Measurements from ENCODE around the gene UCK2.

Gene UCK2

DNA sequence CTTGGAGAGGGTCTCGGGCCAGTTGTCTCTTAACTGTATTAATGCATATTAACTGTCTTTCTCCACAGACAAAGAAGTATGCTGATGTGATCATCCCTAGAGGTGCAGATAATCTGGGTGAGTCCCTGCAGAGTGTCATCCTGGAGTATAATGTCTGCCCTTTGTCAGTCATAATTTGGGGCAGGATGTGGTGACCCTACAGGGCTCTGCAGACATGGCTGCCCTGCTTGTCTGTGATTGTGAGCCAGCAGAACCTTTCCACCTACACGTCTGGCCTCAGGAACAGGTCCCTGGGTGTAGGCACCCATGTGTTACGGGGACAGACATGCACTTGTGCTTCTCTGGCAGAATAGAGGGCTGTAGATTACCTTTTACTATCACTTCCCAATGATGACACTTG lies 78.4 kb downstream of the UCK2 start:
- no peak for DNase-seq

DNA sequence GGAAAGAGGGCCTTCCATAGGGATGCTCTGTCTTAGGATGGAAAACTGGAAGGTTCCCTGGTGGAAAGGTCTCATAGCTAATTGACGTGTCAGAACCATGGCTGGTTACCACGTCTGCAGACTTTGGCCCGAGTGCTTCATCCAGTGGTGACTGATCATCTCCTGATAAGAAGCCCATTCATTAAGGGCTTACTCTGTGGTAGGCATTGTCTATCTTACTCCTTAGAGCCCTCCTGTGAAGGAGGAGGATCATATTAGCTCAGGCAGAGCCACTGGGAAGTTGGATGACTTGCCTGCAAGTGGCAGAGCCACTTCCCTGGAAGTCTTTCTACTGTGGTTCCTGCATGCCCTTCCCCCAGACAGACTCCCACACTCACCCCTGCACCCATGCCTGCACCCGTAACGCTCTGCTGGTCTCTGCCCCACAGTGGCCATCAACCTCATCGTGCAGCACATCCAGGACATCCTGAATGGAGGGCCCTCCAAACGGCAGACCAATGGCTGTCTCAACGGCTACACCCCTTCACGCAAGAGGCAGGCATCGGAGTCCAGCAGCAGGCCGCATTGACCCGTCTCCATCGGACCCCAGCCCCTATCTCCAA lies 79.9 kb downstream of the UCK2 start:
- DNase-seq: no peak

DNA sequence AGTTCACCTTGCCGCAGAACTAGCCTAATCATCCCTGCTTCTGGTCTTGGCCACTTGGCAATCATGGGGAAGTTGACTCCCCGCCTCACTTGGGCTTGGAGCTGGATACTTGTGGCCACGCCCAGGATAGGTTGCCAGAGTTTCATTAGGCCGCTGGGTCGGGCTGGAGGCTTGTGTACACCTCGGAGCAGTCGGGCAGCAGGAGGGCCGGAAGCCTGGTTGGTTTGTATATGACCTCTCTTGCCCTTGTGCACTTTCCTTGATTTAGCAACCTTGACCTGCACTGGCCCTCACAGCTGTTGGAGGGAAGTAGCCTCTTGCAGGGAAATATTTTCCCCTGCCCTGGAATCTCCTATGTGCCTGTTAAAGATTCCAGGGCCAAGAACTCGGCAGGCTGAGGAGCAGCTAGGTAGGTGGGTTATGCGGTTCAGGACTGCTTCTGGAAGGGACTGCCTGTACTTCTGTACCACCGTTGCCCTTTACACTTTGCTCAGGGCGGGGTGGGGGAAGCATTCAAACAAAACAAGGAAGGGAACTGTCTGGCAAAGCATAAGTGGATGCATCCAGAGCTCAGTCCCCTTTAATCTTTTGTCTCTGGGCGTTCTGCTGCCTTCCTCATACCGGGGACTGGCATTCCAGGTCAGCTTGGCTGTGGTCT lies 83.5 kb downstream of the UCK2 start:
- no peak for DNase-seq

DNA sequence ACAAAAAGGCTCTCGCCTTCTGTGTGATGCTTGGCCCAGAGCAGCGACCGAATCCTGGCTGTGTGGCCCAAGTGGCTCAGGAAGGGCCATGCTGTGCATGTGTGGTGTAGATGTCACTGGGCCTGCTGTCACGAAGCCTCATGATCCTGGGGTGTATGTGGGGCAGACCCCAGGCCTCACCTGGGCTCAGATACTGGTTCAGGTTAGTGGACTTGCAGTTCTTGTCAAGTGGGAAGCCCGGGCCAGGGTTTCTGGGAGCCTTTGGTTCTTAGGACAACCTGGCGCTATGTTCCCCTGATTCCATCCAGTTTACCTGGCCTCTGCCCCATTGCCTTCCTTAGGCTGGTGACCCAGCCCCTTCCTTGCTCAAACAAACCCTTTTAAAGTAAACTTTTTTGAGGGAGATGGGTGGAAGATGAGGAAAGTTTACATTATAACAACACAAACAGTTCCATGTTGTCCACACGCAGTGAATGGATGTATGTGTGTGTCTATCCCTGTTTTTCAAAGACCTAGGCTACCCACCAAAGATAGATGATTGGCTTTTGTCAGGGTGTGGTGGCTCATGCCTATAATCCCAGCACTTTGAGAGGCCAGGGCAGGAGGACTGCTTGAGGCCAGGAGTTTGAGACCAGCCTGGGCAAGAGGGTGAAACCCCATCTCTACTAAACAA lies 84.3 kb downstream of the UCK2 start:
- DNase-seq: no peak

DNA sequence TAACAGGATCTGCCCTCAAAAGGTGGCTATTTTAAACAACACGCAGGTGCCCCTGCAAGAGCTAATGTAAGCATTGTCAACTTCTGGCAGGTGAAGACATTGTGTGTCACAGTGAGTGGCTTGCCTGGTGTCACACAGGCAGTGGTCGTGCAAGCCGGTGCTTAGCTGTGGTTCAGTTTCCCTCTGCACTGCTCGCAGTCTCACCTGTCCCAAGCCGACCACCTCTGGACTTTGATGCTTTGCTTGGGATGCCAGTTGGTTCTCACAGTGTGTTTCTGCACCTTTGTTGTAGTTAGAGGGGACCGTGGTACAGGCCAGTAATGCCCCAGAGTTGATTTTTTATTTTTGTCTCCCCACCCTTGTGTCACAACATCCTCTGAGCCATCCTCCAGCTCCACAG lies 85.2 kb downstream of the UCK2 start:
- DNase-seq: no peak

DNA sequence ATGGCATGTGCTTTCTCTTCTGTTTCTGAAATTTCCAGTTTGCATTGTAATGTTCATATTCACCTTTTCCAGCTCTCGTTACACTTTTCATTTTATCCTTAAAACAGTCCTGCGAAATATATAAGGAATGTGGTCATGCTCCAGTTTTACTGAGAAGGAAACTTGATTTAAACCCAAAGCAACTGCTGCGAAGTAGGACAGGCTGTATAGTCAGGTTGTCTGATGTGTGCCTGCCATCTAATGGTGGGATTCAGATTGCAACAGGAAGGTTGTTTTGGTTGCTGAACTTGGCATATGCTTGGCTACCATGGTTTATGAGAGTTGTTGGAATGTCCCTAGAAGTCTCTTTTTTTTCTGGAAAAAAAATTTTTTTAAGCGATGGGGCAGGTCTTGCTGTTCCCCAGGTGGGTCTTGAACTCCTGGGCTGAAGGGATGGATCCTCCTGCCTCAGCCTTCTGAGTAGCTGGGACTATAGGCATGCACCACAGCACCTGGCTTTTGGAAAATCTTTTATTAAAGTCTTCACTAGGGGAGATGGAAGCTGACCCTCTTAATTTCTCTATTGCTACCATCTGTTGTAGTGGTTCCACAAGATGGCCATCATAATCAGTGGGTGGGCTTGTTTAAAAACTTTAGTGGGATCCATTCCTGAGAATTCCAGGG lies 86.9 kb downstream of the UCK2 start:
- DNase-seq: no peak

DNA sequence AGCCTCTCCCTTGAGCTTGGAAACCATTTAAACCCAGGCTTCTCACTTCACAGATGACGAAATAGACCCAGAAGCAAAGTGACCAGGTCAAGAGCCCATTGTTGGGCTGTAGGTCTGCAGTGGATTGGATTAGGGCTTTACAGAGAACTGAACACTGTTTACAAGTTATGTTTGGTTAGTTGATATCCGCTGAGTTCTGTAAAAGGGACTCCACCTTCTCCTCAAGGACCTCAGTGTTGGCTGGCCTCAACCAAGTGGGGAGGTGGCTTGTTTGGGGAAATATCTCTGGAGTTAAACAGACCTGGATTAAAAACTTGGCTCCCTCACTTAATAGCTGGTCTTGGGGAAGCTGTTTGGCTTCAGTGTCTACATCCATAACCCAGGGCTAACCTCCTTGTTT lies 88.1 kb downstream of the UCK2 start:
- no peak for DNase-seq

DNA sequence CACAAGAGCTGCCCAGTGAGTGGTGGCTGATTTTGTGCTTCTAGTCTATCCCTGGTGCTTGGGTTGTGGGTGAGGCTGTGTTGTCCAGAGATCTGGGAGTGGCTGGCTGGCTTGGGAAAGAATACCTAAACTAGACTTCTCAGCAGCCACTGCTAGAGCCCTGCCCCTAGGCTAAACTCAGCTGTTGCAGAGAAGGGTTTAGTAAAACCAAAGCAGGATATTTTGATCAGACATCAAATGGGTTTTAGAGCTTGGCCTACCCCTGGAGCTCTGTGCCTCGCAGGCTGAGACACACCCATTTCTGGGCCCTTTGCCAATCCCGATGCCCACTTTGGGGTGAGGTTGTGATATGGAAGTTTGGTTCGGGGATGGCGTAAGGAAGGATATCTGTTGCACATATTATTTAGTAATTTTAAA lies 88.5 kb downstream of the UCK2 start:
- DNase-seq: no peak

DNA sequence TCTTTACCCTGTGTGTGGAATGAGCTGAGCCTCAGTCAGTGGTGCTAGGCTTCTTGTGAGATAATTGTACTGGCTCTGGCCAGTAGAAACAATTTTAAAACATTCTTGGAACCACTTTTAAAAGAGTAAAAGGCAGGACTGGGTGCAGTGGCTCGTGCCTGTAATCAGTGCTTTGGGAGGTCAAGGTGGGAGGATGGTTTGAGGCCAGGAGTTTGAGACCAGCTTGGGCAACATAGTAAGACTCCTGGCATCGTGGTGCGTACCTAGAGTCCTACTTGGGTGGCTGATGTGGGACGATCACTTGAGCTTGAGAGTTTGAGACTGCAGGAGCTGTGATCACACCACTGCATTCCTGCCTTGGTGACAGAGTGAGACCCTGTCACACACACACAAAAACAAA lies 89.8 kb downstream of the UCK2 start:
- DNase-seq: no peak

DNA sequence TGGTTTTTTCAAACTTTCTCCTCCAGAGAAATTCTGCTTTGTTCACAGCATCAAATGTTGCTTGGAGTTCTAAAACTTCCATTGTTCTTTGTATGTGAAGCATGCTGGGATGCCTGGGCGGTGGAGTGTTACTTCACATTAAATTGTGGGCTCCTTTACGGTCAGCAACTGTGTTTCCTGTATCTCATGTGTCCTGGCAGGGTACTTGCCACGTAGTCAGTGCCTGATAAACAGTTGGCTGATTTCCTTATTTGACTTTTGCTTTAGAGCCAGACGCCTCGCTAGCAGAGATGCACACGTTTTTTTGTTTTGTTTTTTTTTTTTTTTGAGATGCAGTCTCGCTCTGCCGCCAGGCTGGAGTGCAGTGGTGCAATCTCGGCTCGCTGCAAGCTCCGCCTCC lies 96.7 kb downstream of the UCK2 start:
- no peak for DNase-seq

DNA sequence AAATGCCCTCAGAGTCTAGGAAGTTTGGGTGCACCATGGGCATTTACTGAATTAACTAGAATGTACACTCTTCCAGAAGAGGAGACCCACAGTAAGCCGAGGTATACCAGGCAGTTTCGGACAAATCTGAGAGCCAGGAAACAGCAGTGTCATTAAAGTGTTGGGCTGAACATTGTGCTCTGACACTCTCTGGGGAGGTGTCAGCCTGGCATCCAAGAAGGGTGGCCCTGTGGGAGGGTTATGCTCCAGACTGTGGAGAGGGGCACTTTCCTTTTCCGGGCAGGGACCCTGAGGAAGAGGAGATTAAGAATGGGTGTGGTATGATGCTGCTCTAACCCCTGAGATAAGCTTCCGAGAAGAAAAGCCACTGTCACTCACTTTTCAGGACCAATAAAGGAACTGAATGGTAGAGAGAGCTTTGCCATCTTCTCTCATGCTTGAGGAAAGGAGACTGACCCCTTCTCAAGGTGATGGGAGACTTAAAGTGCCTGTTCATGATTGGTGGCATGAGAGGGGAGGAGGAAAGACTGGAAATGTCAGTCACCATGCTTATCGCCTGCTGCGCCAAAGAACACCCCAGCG lies 98.2 kb downstream of the UCK2 start:
- DNase-seq: no peak

DNA sequence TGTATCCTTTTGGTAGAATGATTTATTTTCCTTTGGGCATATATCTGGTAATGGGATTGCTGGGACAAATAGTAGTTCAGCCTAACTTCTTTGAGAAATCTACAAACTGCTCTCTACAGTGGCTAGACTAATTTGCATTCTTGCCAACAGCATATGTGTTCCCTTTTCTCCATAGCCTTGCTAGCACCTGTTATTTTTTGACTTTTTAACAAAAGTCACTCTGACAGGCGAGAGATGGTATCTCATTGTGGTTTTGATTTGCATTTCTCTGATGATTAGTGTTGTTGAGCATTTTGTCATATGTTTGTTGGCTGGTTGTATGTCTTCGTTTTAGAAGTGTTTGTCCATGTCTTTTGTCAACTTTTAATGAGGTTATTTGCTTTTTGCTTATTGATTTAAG lies 99.8 kb downstream of the UCK2 start:
- DNase-seq: no peak

DNA sequence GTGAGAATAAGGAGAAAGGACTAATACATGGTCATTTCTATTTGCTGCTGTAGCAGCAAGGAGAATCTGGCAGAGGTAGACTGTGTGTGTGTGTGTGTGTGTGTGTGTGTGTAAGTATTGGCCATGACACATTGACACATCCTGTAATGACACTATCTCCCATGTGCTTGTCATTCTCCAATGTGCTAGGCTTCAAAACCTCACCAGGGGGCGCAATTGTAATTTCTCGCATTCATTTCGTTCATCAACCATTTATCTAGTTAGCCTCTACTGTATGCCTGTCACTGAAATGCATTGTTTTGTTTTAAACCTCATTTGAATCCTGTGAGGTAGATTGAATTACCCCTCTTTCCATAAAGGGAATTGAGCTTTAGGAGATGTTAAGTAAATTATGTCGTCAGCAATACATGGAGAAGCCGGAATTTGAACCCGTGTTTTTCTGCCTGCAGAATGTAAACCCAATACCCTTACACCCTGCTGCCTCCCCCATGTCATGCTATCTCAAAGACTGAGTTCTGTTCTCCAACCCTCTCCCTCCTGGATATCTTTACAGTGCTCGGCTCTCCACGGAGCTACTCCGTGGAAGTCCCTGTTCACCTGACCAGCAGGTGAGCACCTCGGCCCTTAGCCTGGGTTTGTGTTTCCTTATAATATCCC lies 100.8 kb downstream of the UCK2 start:
- no peak for DNase-seq

DNA sequence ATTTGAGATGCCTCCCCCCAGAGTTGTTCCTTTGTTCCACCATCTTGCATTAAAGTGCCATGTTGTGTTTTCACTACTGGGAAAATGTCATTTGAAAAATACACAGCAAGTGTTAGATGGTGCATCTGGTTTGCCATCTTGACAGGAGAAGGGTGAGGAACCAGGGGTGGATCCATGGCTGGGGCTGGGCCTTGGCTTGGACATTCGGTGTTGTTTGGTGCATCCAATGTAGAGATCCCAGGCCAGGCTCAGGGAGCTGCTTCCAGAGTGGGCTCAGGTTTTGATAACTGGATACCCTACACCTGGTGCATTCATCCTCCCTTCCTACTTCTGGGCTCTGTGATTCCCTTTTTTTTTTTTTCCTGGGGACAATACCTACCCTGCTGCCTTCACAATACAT lies 103.5 kb downstream of the UCK2 start:
- no peak for DNase-seq

DNA sequence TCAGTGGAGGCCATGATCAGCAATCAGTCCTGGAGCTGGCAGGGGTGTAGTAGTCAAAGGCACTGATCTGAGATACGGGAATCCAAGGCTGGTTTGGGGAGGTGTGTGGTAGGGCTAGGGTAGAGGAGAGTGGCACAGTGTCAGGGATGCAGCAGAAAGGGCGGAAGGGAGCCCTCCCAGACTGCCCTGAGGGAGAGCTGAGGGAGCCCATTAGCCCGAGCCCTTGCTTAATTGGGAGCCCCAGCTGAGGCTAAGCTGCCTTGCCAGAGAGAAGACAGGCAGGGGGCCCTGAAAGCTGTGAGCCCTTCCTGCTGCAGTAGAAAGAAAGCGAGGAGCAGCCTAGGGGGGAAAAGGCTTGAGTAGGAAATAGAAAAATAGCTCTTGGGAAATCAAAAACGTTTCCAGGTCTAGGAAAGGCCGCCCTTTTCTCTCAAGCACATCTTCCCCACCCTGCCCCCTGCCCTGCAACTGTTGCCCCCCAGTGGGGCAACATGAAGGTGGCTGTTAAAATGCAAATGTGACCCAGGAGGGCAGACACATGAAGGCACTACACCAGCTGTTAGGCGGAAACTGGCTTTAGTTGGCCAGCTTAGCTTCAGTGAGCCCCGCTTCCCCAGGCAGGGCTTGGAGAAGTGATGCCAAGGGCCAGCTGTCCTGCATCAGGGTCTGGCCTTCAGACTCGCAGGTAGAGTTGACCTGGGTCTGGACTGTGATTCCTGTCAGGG lies 106.2 kb downstream of the UCK2 start:
- DNase-seq: no peak

DNA sequence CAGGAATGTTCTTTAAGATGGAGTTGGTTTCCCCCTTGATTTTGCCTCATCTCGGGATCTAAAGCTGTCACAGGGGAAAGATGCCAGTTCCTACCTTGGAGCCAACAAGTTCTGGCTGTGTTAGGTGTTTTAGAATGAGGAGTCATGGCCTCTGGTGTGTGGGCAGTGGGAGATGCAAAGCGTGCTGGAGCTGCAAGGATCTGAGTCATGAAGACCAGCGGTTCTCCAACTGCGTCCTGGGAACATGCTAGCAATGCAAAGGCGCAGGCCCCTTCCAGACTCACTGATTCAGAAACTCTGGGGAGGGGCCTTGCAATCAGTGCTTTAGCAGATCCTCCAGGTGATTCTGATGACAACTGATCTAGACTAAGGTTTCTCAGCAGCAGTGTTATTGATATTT lies 109.1 kb downstream of the UCK2 start:
- no peak for DNase-seq

DNA sequence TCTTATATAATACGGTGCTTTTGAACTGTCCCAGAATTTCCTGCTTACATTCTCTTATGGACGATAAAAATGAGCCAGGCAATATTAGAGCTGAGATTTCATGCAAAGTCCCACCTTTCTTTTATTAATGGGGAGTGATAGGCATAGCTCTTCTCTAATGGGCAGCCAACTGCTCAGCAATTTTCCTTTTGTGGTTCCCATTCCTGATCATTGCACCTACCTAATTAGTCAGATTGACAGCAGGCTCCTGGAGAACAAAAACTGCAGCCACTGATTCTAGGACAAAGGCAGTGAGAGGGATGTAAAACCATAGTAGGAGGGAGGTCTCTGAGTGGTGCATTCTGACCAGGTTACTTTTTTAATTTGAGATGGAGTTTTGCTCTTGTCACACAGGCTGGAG lies 110.4 kb downstream of the UCK2 start:
- DNase-seq: no peak

DNA sequence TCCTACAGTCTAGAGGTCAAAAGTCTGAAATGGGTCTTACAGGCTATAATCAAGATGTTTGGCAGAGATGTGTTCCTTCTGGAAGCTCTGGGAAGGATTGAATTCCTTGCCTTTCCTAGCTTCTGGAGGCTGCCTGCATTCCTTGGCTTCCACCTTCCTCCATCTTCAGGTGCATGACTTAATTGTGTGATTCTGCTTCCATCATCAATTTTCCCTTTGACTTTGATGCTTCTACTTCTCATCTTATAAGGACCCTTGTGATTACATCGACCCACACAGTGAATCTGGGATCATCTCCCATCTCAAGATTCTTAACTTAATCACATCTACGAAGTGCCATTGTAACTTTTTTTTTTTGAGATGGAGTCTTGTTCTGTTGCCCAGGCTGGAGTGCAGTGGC lies 111.4 kb downstream of the UCK2 start:
- no peak for DNase-seq

DNA sequence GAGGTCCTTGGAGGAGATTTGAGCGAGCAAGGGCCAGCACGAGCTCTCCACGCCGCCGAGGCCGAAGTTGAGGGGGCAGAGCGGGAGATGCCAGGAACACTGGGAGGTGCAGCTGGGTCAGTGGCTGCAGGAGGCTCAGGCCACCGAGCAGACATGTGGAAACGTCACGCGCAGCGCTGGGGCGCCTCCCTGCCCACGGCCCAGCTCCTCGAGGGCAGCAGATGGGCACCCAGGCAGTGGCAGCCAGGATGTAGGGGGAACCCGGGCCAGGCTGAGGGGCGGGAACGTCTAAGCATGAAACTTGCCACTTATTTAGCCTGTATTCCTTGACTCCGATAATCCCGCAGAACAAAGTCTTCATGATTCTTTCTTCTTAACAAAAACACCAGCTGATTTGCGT lies 114.1 kb downstream of the UCK2 start:
- no peak for DNase-seq

DNA sequence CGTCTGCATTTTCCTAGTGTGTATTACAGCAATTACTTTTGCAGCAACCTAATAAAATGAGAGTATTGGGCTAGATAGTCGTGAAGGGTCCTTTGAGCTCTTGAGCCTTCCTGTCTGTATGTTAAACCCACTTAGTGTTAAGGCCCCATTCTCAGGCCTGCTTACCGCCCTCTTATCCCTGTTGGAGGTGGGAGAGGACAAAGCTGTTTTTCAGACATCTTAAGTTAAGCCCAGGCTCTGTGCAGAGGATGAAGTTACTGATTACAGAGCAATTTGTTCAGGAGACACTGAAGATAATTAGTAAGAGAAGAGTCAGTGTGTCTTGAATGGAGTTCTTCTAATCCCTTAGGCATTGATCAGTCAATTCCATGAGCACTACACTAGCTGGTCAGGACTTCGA lies 114.6 kb downstream of the UCK2 start:
- no peak for DNase-seq

DNA sequence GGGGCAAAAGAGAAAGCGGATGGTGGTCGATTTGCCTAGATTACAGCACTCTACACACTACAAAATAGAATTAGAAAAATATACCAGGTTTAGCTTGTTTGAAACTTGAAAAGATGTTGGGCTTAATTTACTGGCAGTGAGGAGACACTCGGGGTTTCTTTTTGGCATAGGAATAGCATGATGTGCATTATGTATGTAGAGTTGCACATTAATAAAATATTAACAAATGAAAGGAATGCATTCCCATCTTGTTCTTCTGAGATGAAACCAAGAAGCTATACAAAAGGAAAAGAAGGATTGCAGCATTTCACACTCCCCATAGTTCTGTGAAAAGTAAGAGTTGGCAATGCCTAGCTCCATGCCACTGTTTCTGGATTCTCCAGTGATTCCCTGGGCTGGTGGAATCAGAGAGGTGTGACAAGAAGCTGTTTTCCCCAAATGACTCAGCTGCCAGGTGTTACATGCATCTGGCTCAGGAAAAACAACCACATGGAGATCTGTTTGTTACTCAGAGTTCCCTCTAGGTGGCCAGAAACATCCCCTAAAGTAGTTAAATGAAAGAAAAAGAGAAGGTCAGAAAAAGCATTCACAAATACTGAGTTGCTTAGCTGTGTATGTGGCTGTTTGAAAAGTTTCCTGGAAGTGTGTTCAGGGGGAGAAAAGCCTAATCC lies 115.6 kb downstream of the UCK2 start:
- no peak for DNase-seq

DNA sequence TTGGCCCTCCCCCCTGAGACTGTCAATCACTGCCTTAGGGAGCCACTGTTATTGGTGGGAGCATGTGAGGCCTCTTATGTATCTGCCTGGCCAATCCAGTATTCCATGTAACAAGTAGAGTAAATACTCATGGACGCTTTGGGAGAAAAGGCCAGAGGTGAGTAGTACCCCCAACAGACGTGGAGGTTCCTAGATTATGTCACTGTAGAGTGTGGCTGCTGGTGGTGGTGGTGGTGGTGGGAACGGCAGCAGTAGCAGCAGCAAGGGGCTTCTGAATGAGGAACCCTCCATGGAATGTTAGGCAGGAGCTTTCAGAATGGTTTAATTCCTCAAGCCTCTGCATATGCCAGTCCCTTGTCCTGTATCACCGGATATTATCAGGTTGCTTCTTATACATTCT lies 118.5 kb downstream of the UCK2 start:
- no peak for DNase-seq
